ENCODE data around the gene LRRC23. TPM values are rescaled to one million over a fixed set of nuclear protein-coding genes. Genes with fewer than 3 reads are reported as not detected.

LRRC23 gene
- total RNA-seq, 1 donor from 2014 or later = 7.7 TPM

DNA sequence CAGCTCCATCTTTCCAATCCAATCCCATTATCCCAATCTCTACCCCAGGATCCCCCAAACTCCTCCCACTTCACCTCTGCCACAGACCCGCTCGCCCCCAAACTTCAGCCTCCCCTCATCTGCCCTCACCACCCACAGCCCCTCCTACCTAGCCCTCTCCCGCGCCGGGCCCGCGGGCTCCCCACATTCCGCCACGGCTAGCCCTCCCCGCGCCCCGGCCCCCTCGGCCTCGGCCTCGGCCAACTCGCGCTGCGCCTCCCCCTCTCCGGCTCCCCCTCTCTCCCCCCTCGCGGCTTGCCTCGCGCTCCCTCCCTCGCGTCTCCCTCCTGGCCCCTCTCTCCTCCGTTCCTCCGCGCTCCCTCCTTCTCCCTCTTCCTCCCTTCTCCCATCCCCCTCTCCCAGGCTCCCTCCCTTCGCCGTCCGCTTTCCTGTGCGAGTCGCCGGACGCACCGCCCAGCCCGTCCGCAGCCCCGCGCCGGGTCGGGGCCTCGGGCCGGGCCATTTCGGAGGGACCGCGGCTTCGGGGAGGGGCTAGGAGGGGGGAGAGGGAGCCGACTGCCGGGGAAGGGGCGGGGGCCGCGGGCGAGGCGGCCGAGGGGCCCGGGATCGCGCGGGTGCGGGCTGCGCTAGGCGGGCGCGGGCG lies 22.9 kb downstream of the LRRC23 start, which contains the start of gene ATN1:
ATN1 (plus strand) TSS at position 581 of the 643 bp plus-strand sequence. CDS start 6,043 bp downstream, outside the sequence.
- no peaks in the 10 kb centered on the region for H3K36me3 Mint-ChIP-seq (ENCODE audit: low read depth)
- DNase-seq (peak; percentile 58), ATAC-seq (ENCODE audit: low read depth) (peak; percentile 42)
- no peaks in the 10 kb centered on the region for H3K9me3 Mint-ChIP-seq
- H3K4me3 Mint-ChIP-seq = peak within 1 kb of the TSS; percentile 86
- TF ChIP-seq, protein P1, sequence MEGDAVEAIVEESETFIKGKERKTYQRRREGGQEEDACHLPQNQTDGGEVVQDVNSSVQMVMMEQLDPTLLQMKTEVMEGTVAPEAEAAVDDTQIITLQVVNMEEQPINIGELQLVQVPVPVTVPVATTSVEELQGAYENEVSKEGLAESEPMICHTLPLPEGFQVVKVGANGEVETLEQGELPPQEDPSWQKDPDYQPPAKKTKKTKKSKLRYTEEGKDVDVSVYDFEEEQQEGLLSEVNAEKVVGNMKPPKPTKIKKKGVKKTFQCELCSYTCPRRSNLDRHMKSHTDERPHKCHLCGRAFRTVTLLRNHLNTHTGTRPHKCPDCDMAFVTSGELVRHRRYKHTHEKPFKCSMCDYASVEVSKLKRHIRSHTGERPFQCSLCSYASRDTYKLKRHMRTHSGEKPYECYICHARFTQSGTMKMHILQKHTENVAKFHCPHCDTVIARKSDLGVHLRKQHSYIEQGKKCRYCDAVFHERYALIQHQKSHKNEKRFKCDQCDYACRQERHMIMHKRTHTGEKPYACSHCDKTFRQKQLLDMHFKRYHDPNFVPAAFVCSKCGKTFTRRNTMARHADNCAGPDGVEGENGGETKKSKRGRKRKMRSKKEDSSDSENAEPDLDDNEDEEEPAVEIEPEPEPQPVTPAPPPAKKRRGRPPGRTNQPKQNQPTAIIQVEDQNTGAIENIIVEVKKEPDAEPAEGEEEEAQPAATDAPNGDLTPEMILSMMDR (IDR thresholded peaks at IDR 0.05) = no peak
- intact Hi-C loops (cut with micrococcal nuclease) = loop anchor here (10.0 kb wide), 1 partner anchor 707 kb away; no protein-coding TSS in a partner anchor
- ChIA-PET POLR2A (interaction anchor here (0.6 to 7.3 kb wide), 13 partner anchors 9 to 160 kb away, joined by 3 to 89 read pairs (median 7); partner anchors contain the start of genes C12orf57, ENO2 and RNU7-1), CTCF (interaction anchor here (0.7 to 3.4 kb wide), 4 partner anchors 10 to 94 kb away, joined by 3 to 23 read pairs (median 5); partner anchors contain the start of genes C12orf57 and RNU7-1)
- peak within 1 kb of the TSS; percentile 86 for H3K27ac Mint-ChIP-seq
- H3K4me1 Mint-ChIP-seq = peaks cover 54% of the 10 kb centered on the region
- H3K27me3 Mint-ChIP-seq = no peaks in the 10 kb centered on the region

DNA sequence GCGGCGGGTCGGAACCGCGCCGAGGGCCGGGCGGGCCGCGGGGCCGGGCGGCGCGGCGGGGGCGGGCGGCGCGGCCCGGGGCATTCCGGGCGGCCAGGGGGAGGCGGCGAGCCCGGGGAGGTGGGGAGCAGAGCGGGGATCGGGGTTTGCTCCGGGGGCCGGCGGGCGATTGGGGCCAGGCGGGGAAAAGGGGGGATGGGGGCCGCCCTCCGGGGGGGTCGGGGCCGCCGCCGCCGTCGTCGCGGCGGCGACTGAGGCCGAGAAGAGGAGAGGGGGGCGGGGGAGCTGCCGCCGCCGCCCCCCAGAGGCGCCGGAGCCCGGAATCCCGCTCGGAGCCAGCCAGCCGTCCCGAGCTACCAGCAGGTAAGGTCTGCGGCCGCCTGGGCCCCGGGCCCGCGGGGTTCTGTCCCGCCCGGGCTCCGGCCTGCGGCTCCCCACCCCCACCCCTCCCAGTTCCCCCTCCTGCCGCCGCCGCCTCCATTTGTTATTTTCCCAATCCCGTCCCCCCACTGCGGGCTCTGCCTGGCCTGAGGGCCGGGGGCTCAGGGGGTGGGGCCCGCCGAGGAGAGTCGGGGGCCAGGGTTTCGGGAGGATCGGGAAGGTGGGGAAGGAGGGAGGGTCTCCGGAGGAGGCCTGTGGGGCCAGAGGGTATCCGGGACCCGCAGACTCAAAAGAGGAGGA lies 23.5 kb downstream of the LRRC23 start:
- H3K4me1 Mint-ChIP-seq = peaks cover 48% of the 10 kb centered on the region
- ChIA-PET POLR2A (interaction anchor here (0.5 to 7.3 kb wide), 12 partner anchors 8 to 55 kb away, joined by 3 to 89 read pairs (median 6); partner anchors contain the start of genes C12orf57, ENO2, RNU7-1 and SPSB2), CTCF (interaction anchor here (1.0 to 1.5 kb wide), 2 partner anchors 10 to 16 kb away, joined by 3 to 9 read pairs; no protein-coding TSS in a partner anchor)
- ATAC-seq (ENCODE audit: low read depth) (peak; percentile 18), DNase-seq (no peak)
- peak overlapping the region; percentile 85 for H3K27ac Mint-ChIP-seq
- no peaks in the 10 kb centered on the region for H3K27me3 Mint-ChIP-seq
- TF ChIP-seq, protein P1 (IDR thresholded peaks at IDR 0.05) = no peak
- peaks cover 2% of the 10 kb centered on the region for H3K36me3 Mint-ChIP-seq (ENCODE audit: low read depth)
- H3K9me3 Mint-ChIP-seq = no peaks in the 10 kb centered on the region
- intact Hi-C loops (cut with micrococcal nuclease) = loop anchor here (10.0 kb wide), 1 partner anchor 707 kb away; no protein-coding TSS in a partner anchor
- H3K4me3 Mint-ChIP-seq = peak overlapping the region; percentile 86

DNA sequence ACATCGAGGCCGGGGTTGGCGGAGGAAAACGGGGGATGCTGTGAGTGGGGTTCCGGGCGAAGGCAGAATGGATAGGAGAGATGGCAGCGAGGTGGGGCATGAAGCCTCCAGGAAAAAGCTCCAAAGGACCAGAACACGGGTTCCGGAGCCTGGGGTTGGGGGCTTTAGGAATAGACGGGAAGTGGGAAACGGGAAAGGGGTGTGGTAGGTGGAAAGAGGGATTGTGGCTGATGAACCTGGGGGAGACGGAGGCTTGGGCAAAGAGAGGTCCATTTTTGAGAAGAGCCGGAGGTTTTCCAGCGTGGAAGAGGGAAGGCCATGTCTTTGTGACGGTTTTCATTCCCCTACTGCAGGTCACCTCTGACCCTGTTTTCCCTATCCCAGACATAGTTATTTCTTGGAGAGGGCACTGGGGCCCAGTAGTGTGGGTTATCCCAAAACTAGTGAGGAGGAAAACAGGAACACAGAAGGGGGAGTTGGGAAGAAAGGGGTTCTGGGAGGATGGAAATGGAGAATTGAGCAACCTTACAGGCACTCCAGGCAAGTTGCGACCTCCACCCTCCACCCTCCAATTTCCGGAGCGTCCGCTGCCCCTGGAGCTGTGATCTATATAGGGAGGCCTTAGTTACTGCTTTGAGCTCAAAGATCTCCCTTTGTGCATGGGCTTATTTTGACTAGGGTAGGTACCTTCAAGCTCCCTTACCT lies 24.2 kb downstream of the LRRC23 start:
- H3K27me3 Mint-ChIP-seq = no peaks in the 10 kb centered on the region
- peak overlapping the region; percentile 85 for H3K27ac Mint-ChIP-seq
- H3K4me3 Mint-ChIP-seq = peak overlapping the region; percentile 86
- CTCF ChIA-PET = interaction anchor here (1.0 to 1.6 kb wide), 3 partner anchors 9 to 36 kb away, joined by 3 to 9 read pairs (median 4); no protein-coding TSS in a partner anchor
- intact Hi-C loops (cut with micrococcal nuclease) = loop anchor here (1.0 to 10.0 kb wide), 2 partner anchors 8 to 706 kb away; no protein-coding TSS in a partner anchor
- H3K36me3 Mint-ChIP-seq (ENCODE audit: low read depth) = peaks cover 8% of the 10 kb centered on the region
- ATAC-seq (ENCODE audit: low read depth) = no peak
- DNase-seq = no peak
- no peaks in the 10 kb centered on the region for H3K9me3 Mint-ChIP-seq
- TF ChIP-seq, protein P1 (IDR thresholded peaks at IDR 0.05) = no peak
- POLR2A ChIA-PET = interaction anchor here (0.5 to 7.3 kb wide), 12 partner anchors 8 to 239 kb away, joined by 3 to 89 read pairs (median 4); partner anchors contain the start of genes C12orf57, ENO2, RNU7-1 and SPSB2
- peaks cover 41% of the 10 kb centered on the region for H3K4me1 Mint-ChIP-seq

DNA sequence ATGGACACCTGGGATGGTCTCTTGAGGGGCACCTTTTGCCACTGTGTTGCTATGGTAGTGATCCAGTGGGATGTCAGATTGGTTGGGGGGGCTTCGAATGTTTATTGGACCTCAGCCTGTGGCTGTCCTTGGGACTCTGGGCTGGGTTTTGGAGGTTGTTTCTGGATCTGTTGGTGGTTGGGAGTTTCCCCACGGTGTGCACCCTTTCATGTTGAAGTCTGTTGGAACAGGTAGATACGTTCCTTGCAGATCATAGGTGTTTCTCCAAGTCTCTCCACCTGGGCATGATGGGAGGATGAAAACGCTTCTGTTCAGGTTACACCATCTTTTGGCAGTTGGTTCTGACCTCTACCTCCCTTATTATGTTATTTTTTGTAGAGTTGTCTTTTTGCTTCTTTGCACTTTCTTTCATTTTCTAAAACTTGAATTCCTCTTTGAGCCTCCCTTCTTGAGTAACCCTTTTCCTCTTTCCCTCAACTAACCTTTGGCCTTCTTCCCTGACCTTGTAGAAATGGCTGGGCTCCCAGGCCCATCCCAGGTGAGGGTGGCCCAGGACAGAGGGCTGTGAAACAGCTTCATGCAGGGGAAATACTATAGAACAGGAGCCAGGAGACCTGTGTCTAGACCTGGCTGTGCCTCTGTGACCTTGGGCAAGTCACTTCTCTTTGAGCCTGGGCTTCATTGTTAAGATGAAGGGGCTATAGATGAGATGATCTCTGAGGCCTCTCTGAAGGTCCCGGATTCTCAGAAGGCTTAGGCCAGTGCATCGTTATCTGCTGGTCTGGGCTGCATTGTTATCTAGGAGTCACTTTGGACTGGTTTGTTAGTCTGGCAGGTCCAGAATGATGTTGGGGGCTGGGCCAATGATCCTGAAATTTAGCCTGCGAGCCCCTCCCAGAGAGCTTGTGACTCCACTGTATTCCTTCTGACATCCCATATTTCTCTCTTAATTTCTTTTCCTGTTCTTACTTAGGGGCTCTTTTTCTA lies 25.1 kb downstream of the LRRC23 start:
- H3K27me3 Mint-ChIP-seq = no peaks in the 10 kb centered on the region
- H3K36me3 Mint-ChIP-seq (ENCODE audit: low read depth) = peaks cover 17% of the 10 kb centered on the region
- intact Hi-C loops (cut with micrococcal nuclease) = loop anchor here (1.0 to 10.0 kb wide), 2 partner anchors 8 to 705 kb away; no protein-coding TSS in a partner anchor
- no peak for ATAC-seq (ENCODE audit: low read depth)
- peaks cover 32% of the 10 kb centered on the region for H3K4me1 Mint-ChIP-seq
- no peaks in the 10 kb centered on the region for H3K9me3 Mint-ChIP-seq
- peak overlapping the region; percentile 56 for H3K27ac Mint-ChIP-seq
- no peak for DNase-seq
- H3K4me3 Mint-ChIP-seq = peak overlapping the region; percentile 86
- TF ChIP-seq, protein P1 (IDR thresholded peaks at IDR 0.05) = no peak
- CTCF ChIA-PET = interaction anchor here (1.5 to 1.6 kb wide), 2 partner anchors 8 to 35 kb away, joined by 4 to 9 read pairs; no protein-coding TSS in a partner anchor
- POLR2A ChIA-PET = interaction anchor here (1.5 to 7.3 kb wide), 5 partner anchors 8 to 240 kb away, joined by 3 to 89 read pairs (median 7); partner anchors contain the start of genes C12orf57, RNU7-1 and ZNF384
